GM19467 (cell line): Measurements from ENCODE around the gene AGFG2.
"Not testable (repeated sequence)": the region's sequence is repeated elsewhere in the genome, so short reads cannot be mapped to it uniquely, and the experiment has no call there.

Experiments used
- ATAC-seq: cut with Tn5 transposase; IDR thresholded peaks from one replicate; pipeline ENCODE4 v1.9.1; 2021; ENCODE audit warnings: mild to moderate bottlenecking, moderate library complexity; ENCODE audit not compliant: unreplicated experiment

AGFG2 gene

GRCh38 chr7:100519580-100519979 lies 19.4 kb upstream of the AGFG2 start:
- no peak for ATAC-seq

- no peak for ATAC-seq
Measured at GRCh38 chr7:100520138-100520537, 18.9 kb upstream of the AGFG2 start.

GRCh38 chr7:100521076-100521475 lies 17.9 kb upstream of the AGFG2 start:
- ATAC-seq, result no peak

GRCh38 chr7:100521909-100522593 lies 17.0 kb upstream of the AGFG2 start:
- ATAC-seq, result not testable (repeated sequence)

GRCh38 chr7:100523192-100523591 lies 15.8 kb upstream of the AGFG2 start:
- not testable (repeated sequence) for ATAC-seq

- not testable (repeated sequence) for ATAC-seq
Measured at GRCh38 chr7:100528108-100528866, 10.7 kb upstream of the AGFG2 start.

- no peak for ATAC-seq
Measured at GRCh38 chr7:100532165-100533022, 6.6 kb upstream of the AGFG2 start.

- not testable (repeated sequence) for ATAC-seq
Measured at GRCh38 chr7:100535982-100536381, 3.0 kb upstream of the AGFG2 start.

- not testable (repeated sequence) for ATAC-seq
Measured at GRCh38 chr7:100536695-100537094, 2.3 kb upstream of the AGFG2 start.

GRCh38 chr7:100538348-100538653 lies 702 bp upstream of the AGFG2 start:
- ATAC-seq, result no peak

GRCh38 chr7:100539436-100540006 lies 518 bp downstream of the AGFG2 start:
- no peak for ATAC-seq

- no peak for ATAC-seq
Measured at GRCh38 chr7:100540073-100540723, 1.2 kb downstream of the AGFG2 start.

GRCh38 chr7:100541309-100541708 lies 2.3 kb downstream of the AGFG2 start:
- ATAC-seq, result not testable (repeated sequence)

GRCh38 chr7:100543586-100543985 lies 4.6 kb downstream of the AGFG2 start:
- ATAC-seq, result no peak

GRCh38 chr7:100544386-100544785 lies 5.4 kb downstream of the AGFG2 start:
- ATAC-seq, result no peak

- ATAC-seq, result no peak
Measured at GRCh38 chr7:100544967-100545359, 6.0 kb downstream of the AGFG2 start.

- no peak for ATAC-seq
Measured at GRCh38 chr7:100545360-100546128, 6.5 kb downstream of the AGFG2 start.

- ATAC-seq, result peak; percentile 41
Measured at GRCh38 chr7:100546129-100546925, 7.3 kb downstream of the AGFG2 start.
